KBM-7 (cell line): ENCODE results near the gene GALNT10.
"Not testable (repeated sequence)": the region's sequence is repeated elsewhere in the genome, so short reads cannot be mapped to it uniquely, and the experiment has no call there.

ENCODE experiments used
- DNase-seq: peaks from one replicate; pipeline ENCODE4 v3.0.0-alpha.2; 2015
- in situ Hi-C: fragments of 300-500 bp; cut with MboI; formaldehyde crosslinking; loops from 2 replicates; pipeline ENCODE4 v1.14.3; 2020; ENCODE audit warnings: low sequenced_read_pairs, low pct_unique_long_range_greater_than_20kb, mixed read lengths

The GALNT10 gene

DNA sequence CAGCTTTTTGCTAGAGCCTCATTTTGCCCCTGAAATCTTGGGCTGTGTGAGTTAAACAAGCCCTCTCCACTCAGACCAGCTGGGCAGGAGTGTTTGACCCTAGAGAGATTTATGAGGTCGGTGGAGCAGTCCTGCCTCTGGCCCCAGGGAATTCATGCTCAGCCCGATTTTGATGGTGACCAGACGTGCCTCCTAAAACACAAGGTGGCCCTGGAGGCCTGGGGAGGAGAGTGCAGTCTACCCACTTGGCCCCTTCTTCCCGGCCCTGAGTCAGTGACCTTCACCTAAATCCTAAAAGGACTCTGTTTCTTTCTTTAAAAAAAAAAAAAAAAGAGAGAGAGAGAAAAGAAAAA, 168.7 kb downstream of the GALNT10 start:
- no peak for DNase-seq
- in situ Hi-C loops = no loop called here

DNA sequence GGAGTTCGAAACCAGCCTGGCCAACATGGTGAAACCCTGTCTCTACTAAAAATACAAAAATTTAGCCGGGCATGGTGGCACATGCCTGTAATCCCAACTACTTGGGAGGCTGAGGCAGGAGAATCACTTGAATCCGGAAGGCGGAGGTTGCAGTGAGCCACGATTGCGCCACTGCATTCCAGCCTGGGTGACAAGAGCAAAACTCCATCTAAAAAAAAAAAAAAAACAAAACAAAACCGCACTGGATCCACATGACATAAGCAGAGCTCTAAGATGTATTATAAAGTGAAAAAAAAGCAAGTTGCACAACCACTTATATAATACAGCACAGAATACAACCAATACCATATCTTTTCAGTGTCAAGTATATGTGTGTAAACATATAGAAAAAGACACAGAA, 169.7 kb downstream of the GALNT10 start:
- in situ Hi-C loops, DNase-seq: not testable (repeated sequence)

DNA sequence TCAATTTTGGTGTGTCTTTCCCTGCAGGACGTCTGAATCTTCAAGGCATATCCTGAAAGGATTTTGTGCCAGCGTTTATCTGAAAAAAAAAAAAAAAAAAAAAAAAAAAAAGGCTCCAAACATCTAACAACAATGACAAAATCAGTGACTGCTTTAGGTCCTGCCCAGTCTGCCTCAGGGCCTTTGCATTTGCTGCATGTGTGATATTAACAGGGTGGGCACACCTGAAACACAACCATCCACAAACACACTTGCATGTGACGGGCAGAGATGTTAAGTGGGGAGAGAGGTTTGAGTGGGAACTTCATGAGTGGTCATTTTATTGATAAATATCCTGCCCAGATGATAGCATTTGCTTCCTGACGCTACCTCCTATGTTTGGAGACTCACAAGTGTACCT, 172.9 kb downstream of the GALNT10 start:
- in situ Hi-C loops = no loop called here
- DNase-seq = no peak

DNA sequence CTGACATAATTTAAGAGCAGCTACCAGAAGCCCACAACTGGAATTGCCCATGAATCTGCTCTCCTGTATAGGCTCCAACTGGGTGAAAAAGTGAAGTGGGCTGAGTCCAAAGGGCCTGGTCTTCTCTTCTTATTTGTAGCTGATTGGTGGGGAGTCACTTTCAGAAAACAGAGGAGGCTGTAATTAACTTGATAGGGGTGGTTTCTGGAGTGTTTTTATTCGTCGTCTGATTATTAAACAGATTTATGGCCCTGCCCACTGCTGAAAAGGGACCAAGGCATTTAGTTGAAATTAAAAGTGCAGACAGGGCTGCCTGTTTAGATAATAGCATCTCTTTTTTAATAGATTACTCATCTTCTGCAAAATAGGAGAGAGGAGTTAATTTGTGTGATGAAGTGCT, 174.2 kb downstream of the GALNT10 start:
- no peak for DNase-seq
- in situ Hi-C loops = no loop called here

DNA sequence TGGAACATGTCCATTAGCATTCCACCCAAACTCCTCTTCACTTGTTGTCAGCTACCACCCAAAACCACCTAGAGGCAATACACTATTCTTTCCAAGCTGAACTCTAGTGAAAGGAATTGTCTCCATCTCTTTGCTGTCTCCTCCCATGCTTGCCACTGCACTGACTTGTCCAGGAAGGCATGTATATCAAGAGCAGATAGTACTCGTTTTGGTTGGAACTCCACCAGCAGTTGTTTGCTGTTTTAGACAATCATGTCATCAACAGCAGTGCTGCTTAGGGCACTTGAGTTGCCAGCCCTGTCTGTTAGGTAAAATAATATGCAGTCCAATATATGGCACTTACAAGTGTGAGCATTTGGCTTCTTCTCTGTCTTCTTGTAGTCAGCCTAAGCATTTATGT, 175.3 kb downstream of the GALNT10 start:
- in situ Hi-C loops = no loop called here
- no peak for DNase-seq

DNA sequence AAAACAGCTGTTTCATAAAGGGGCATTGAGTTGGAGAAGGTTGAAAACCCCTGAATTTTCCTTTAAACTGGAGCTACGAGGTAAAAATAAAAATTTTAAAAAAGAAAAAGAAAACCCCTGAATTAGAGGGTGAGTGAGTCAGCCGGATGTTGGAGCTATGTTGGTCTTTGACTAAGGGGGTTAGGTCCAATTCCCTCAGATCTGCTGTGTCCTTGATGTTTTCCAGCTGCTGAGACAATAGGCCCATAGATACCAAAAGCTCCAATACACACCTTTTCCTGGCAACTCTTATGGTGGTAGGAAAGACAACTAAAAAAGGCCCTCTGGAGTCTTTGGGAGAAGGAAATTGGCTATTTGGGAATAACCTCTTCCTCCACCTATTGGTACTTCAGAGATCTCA, 175.8 kb downstream of the GALNT10 start:
- in situ Hi-C loops = no loop called here
- DNase-seq = no peak

DNA sequence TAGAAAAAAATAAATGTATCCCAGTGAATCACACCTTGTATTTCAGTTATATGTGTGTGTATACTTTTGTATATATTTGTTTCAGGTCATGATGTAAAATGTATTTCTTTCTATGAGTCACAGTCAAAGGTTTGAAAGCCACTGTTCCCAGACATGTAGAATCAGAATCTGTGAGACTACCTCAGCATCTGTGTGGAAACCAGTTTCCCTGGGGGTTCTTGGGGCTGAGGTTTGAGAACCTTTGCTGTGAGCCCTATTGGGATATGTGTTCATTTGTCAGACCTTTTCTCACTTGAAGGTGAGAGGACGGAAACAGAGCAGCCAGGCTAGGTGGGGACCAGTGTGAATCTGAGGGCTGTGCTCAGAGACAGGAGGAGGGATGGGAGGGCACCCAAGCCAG, 176.6 kb downstream of the GALNT10 start:
- no peak for DNase-seq
- in situ Hi-C loops = no loop called here

DNA sequence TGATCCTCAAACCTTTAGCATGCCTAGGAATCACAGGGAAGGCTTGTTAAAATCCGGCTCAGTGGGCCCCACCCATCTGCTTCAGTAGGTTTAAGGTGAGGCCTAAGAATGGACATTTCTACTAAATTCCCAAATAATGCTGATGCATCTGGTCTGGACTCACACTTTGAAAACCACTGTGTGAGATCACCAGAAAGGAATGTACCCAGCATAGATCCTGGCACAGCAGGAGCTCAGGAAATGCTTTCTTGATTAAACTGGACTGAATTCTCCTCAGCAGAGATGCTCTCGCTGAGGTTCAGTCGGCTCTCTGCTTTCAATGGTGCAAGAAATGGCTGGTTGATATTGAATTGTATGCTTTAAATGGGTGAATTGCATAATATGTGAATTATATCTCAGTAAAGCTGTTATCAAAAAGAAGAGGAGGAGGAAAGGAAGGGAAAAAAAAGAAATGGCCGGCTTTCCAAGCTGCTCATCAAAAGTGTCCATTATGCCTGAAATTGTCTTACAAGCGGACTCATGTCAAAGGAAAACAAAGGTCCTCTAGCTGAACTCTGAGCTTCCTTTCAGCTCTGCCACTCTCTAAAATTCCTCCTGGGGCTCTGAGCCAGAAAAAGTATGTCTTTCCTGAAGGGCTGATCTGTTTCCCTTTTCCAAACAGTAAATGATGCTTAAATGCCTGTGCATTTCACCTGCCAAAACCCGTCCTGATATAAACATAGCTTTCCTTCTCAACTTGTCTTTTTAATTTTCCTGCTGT, 177.7 kb downstream of the GALNT10 start:
- no peak for DNase-seq
- in situ Hi-C loops = no loop called here

DNA sequence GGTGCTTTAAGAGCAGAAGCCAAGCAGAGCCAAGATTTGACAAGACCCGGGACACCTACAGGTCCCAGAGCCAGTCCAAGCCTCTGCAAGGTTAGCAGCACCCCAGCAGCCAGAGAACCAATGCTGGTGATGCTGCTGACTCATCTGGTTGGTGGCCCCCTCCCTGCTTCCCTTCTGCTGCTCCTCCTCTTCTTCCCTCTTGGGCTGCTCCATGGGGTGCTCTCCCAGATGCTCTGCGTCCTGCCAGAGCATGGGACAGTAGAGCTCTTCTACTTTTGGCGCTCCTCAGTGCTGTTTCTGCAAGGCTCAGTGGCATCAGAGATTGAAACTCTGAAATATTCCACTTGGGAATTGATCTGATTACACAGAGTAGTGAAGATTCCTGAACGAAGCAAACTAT, 179.1 kb downstream of the GALNT10 start:
- no peak for DNase-seq
- in situ Hi-C loops = no loop called here

DNA sequence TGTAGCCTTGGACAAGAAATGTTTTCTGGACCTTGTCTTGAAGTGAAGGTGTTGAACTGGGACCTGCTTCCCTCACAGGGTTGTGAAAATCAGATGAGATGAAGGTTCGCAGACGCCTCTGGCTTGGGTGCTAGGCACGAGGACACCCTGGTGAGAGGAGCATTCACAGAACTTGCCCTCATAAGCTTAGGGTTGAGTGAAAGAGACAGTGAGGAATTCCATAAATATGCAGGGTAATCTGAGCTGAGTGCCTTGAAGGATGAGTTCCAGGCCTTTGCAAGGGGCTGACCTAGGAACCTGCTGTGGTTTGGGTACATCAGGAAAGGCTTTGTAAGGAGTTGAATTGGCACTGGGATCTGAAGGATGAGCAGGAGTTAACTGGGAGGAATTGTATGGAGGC, 179.6 kb downstream of the GALNT10 start:
- in situ Hi-C loops = no loop called here
- no peak for DNase-seq

DNA sequence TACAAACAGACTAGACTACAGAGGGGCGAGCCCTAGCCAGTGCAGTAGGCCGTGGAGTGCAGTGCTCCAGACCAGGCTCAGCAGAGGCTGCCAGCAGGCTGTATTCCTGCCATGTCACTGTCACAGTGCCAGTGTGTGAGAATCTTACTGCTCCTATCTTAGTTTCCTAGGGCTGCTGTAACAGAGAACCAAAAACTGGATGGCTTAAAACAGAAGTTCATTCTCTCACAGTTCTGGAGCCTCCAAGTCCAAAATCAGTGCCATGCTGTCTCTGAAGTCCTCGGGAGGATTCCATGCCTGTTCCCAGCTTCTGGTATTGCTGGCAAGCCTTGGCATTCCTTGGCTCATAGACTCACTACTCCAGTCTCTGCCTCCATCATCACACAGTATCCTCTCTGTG, 180.3 kb downstream of the GALNT10 start:
- in situ Hi-C loops = no loop called here
- no peak for DNase-seq

DNA sequence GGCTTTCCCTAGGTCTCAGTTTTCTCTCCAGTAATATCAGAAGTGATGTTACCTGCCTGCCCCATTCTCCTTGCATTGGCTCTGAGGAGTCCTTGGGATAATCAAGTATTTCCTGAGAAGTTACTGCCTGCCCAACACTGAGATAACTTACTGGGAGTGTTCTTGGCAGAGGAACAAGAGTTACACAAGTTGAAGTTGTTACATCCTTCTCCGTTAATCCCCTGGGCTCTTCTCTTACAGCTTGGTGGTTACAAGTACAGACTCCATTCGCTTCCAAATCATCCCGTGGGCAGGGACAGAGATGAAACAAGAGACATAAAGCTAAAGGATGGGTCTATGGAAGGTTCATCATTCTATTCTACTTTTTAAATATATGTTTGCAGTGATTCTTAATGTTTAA, 181.2 kb downstream of the GALNT10 start:
- in situ Hi-C loops = no loop called here
- DNase-seq = no peak

DNA sequence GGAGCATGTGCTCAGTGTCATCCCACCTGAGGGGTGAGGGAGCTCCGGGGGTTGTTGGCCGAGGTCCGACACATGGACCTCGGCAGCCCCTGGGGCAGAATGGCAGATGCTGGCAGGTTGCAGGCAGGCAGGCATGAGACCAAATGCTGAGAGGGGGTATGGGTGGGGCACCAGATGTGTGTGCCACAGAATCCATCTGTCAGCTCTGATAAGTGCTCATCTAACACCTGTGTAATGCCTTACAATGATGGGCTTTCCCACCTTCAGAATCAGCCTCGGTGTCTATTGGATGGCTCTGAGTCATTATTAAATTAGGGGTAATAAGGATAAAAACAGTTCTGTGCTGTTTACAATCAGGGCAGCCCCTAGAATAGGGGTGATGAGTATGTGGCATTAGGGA, 182.1 kb downstream of the GALNT10 start:
- DNase-seq = no peak
- in situ Hi-C loops = no loop called here

DNA sequence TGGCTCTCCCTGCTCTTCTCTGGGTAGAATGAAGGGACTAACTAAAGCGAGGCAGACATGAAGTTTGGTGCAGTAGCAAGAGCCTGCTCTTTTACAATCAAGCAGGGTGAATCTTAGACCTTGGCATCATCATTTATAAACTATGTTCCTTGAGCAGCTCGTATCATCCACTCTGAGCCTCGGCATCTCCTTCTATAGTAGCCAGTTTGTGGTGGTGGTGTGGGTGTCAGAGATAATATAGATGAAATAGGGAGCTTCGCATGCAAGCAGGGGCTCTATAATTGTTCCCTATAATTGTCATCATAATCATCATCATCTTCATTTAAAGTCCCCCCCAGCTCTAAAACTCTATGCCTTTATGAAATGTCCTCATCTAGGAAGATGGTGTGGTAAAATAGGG, 182.8 kb downstream of the GALNT10 start:
- DNase-seq = no peak
- in situ Hi-C loops = no loop called here

DNA sequence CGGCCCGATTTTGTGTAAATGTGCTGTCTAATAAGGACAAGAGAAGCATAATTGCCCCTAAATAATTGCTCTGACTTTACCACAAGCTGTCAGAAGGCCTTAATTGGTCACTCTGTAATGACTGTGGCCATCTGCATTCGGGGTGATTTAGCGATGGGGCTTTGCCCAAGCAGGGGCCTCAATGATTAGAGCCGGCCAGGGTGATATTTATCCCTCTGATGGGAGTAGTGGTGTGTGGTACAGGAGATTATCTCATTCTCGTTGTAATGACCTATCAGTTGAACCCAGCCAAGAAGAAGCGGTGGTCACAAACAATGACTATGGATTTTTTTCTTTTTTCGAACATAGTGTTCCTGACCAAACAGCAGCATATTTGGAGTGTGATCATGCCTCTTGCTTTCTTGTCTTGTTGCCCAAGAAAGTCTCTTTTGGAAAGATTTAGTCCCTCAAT, 183.2 kb downstream of the GALNT10 start:
- in situ Hi-C loops = no loop called here
- DNase-seq = no peak

DNA sequence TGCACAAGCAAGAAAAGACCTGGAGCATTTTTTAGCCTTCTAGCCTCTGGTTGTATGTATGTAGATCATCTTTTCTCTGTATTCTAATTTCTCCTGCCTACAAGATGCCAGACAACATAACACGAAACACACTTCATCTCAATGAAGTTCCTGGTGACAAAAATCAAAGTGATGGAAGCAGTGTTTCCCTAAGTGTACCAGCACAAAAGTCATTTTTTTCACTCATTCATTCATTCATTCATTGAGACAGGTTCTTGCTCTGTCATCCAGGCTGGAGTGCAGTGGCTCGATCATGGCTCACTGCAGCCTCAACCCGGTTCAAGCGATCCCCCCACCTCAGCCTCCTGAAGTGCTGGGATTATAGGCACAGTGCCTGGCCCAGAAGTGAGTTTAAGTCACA, 183.7 kb downstream of the GALNT10 start:
- in situ Hi-C loops = no loop called here
- no peak for DNase-seq

DNA sequence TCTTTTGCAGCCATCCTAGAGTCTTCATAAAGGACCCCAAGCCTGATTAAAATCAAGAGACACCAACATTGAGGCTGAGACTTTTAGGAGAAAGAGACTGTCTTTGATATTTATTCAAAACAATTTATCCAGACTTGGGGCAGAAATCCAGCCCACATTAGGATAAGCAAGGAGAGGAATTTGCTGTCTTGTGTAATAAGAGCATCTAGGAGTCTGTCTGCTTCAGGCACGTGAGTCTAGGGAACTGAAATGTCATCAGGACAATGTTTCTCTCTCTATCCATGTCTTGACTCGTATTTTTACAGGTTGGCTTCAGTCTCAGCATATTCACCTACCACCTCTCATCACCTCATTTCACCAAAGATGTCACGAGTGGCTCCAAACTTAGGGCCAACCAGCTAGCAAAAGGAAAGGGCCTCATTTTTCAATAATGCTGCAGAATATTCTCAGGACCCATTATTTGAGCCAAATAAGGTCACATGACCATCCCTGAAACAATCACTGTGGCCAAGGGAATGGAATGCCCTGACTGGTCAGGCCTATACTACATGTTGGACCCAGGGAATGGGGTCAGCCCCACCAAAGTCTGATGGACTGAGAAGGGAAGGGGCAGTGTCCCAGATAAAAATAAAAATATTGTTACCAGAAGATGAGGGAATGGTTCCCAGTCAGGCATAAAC, 184.9 kb downstream of the GALNT10 start:
- in situ Hi-C loops = no loop called here
- no peak for DNase-seq

DNA sequence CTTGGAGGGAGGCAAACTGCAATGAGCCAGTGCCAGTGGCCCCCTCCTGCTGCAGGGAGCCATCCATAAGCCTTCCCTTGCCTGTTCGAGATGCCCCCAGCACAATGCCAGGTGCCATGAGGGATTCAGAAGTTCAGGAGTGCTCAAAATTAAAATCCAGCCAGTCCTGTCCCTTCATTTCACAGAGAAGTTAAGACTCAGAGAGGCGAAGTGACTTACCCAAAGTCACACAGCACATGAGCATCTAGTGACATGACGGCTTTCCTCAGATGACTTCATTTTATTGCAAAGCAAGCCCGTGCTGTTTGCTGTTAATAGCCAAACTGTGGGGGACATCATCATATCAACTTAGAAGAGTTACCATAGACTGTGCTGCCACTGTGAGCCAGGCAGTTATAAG, 185.9 kb downstream of the GALNT10 start:
- in situ Hi-C loops = no loop called here
- DNase-seq = no peak

DNA sequence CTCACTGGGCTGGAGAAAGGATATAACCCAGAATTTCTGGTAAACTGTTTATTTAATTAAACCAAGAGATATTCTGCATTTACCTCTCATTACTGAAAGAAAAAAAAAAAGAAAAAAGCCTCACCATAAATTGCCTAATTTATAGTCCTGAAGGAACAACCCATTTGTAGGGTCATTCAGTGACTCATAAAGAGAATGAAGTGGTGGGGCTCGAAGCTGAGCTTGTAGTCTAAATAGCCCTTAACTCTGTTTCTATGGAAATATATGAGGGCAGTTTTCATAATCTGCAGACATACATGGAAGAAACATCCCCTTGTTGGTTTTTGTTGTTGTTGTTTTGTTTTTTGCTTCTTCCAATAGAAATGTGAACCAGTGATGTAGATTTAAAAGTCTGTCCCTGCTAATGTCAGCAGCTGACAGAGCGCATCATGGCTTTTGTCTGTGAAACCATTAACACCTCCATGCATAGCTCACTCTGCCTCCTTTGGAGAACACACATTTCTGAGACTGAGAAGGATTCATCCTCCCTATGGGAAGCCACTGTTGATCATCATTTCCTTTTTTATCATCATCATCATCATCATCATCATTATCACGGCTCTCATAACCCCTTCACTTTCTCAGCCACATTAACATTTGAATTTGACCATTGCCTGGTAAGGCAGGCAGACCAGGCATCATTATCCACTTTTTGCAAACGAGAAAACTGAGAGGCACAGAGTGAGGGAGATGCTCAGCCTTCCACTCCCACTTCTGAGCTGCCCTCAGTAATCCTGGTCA, 187.4 kb downstream of the GALNT10 start:
- in situ Hi-C loops = no loop called here
- DNase-seq = no peak

DNA sequence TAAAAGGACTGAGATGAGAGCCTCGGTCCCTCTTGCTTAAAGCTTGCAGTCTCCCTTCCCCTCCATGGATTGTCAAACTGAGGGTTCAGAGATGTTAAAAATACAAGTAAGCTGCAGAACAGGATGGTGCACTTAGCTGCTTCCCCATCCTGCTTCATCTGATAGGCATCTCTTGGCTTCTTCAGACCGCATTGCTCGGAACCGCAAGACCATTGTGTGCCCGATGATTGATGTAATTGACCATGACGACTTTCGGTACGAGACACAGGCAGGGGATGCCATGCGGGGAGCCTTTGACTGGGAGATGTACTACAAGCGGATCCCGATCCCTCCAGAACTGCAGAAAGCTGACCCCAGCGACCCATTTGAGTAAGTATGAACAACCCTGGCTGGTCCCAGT, 189.7 kb downstream of the GALNT10 start:
- in situ Hi-C loops = no loop called here
- DNase-seq = no peak
